T-helper 1 cell treated with Interleukin-12 subunit alpha and Interleukin-12 subunit beta and Interleukin-4 antibody, amounts not matched to agents 30 μg/mL and 1 μg/mL, for 36 hours (primary cell): ENCODE results near the gene AKAP7.
"Not testable (repeated sequence)": the region's sequence is repeated elsewhere in the genome, so short reads cannot be mapped to it uniquely, and the experiment has no call there.

Source experiments
- H3K27ac Mint-ChIP-seq: one replicate; pipeline ENCODE4 v1.8.0; 2021; ENCODE audit warnings: mild to moderate bottlenecking, mixed read lengths
- H3K27me3 Mint-ChIP-seq: one replicate; pipeline ENCODE4 v1.8.0; 2021; ENCODE audit warnings: low read depth, mixed read lengths
- H3K36me3 Mint-ChIP-seq: one replicate; pipeline ENCODE4 v1.8.0; 2021; ENCODE audit warnings: low read depth, mixed read lengths
- H3K4me1 Mint-ChIP-seq: one replicate; pipeline ENCODE4 v1.8.0; 2021; ENCODE audit warnings: low read depth, mixed read lengths
- H3K4me3 Mint-ChIP-seq: one replicate; pipeline ENCODE4 v1.8.0; 2021; ENCODE audit warnings: mild to moderate bottlenecking, moderate library complexity, mixed read lengths
- H3K9me3 Mint-ChIP-seq: one replicate; pipeline ENCODE4 v1.8.0; 2021; ENCODE audit warnings: mixed read lengths

Gene AKAP7

DNA sequence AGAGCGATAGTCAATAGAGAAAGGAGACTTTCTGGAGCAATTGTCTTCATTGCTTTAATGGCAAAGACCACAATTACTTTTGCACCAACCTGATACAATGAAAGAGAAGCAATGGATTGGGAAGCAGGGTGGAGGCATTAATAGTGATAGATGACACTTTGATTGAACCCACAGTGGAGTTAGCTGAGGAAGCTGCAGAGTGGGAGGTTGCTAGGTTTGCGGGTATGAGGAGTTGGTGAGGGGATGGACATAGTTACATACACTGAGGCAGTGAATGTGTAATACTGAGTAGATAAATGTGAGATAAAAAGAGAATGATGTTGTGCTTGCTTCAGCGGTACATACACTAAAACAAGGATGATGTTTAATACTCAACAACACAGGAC is 91.9 kb downstream of the AKAP7 start:
- Mint-ChIP-seq H3K36me3 (peaks cover 5% of the 10 kb centered on the region), H3K4me1 (peaks cover 4% of the 10 kb centered on the region), H3K9me3 (no peaks in the 10 kb centered on the region), H3K27me3 (no peaks in the 10 kb centered on the region), H3K4me3 (no peak overlapping the region), H3K27ac (no peak overlapping the region)

DNA sequence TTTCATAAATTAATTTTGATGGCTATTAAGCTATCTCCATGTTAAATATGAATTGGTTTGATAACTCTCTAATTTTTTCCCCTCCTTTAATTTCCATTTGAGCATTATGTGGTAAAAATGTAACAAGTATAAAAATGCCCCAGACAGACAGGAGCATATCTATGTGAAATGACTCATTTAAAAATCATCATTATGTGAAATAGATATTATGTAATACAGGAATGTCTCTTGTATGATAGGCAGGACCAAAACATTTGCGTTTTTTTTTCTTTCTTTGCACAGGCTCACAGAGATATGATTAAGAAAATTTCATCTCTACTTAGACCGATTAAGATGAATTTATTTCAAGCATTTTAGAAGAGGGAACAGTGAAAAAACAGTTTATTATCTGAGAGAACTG is 95.8 kb downstream of the AKAP7 start:
- H3K27me3 Mint-ChIP-seq, result no peaks in the 10 kb centered on the region
- H3K4me3 Mint-ChIP-seq, result no peak overlapping the region
- no peaks in the 10 kb centered on the region for H3K9me3 Mint-ChIP-seq
- H3K36me3 Mint-ChIP-seq, result peaks cover 5% of the 10 kb centered on the region
- H3K27ac Mint-ChIP-seq, result no peak overlapping the region
- H3K4me1 Mint-ChIP-seq, result no peaks in the 10 kb centered on the region

DNA sequence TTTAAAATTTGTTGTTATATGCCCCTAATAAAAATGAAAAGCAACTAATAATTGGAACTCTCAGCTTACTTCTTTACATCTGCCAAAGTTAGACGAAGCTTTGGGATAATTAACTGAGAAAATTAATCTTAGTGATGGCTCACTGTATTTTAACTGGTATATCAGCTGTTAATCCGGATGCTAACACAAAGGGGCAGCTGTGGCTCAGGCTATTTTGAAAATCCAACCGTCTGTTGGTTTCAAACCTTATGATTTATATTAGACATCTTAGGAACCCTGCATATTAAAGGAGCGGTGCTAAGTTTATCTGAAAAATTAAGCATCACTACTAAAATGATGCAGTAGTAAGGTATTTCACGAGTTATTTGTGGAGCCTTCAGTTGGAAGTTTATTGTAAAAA is 96.6 kb downstream of the AKAP7 start:
- Mint-ChIP-seq H3K4me3 (no peak overlapping the region), H3K27me3 (no peaks in the 10 kb centered on the region), H3K4me1 (no peaks in the 10 kb centered on the region), H3K27ac (no peak overlapping the region), H3K36me3 (peaks cover 5% of the 10 kb centered on the region), H3K9me3 (no peaks in the 10 kb centered on the region)

DNA sequence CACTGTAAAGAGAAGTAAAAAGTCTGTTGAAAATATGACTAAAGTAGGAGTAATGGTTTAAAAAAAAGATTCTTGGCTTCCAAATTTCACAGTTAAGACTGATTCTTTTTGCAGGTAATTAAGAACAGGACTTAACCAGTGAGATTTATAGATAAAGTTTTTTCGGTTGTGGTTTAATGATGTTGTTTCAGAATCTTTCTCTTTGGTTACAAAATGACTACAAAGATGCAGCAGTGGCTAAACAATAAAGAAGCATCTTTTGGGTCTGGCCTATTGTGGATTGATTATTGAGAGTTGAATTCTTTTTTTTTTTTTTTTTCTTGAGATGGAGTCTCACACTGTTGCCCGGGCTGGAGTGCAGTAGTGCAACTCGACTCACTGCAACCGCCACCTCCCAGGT is 109.7 kb downstream of the AKAP7 start:
- Mint-ChIP-seq H3K4me3 (no peak overlapping the region), H3K27me3 (no peaks in the 10 kb centered on the region), H3K9me3 (peaks cover 15% of the 10 kb centered on the region), H3K36me3 (peaks cover 8% of the 10 kb centered on the region), H3K27ac (no peak overlapping the region), H3K4me1 (peaks cover 6% of the 10 kb centered on the region)

DNA sequence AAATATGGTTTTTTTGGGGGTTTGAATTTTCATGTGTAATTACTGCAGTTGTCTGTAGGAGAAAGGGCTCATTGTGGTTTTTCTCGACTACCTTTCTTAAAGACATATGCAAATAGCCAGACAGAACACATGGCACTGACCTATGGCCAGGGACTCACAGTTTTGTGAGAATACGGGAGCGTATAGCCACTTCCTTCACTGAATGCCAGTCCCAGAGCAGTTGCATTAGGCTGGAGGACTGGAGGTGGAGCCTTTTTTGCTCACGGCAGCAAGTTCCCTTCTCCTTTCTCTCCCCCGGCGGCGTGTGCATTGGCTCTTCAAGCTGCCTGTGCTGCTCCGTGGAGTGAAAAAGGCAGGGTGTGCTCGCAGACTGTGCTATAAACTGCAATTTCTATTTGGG is 114.9 kb downstream of the AKAP7 start:
- no peaks in the 10 kb centered on the region for H3K9me3 Mint-ChIP-seq
- H3K27ac Mint-ChIP-seq, result no peak overlapping the region
- H3K27me3 Mint-ChIP-seq, result no peaks in the 10 kb centered on the region

DNA sequence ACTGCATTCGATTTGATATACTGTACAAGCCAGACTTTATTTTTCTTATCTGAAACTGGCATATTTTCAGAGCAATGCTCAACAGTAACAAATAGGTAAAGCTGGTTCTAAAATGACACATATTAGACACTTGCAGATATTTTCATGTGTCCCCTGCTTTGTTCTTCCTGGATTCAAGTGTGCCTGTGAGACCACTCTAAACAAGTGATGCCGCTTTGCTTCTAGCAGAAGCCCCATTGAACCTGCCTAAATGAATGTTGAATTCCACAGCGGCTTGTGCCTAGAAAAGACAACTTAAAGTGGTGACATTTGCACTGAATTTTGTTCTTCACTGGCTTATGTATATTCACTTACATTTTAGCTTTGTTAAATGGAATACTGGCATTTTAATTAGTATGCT is 115.7 kb downstream of the AKAP7 start:
- no peak overlapping the region for H3K4me3 Mint-ChIP-seq
- H3K9me3 Mint-ChIP-seq, result no peaks in the 10 kb centered on the region
- H3K4me1 Mint-ChIP-seq, result peaks cover 12% of the 10 kb centered on the region
- H3K36me3 Mint-ChIP-seq, result no peaks in the 10 kb centered on the region
- H3K27me3 Mint-ChIP-seq, result no peaks in the 10 kb centered on the region
- H3K27ac Mint-ChIP-seq, result no peak overlapping the region

More for the DNA sequence above, 114.9 kb downstream of the AKAP7 start:
- Mint-ChIP-seq H3K36me3 (peaks cover 2% of the 10 kb centered on the region), H3K4me1 (peaks cover 11% of the 10 kb centered on the region), H3K4me3 (no peak overlapping the region)

DNA sequence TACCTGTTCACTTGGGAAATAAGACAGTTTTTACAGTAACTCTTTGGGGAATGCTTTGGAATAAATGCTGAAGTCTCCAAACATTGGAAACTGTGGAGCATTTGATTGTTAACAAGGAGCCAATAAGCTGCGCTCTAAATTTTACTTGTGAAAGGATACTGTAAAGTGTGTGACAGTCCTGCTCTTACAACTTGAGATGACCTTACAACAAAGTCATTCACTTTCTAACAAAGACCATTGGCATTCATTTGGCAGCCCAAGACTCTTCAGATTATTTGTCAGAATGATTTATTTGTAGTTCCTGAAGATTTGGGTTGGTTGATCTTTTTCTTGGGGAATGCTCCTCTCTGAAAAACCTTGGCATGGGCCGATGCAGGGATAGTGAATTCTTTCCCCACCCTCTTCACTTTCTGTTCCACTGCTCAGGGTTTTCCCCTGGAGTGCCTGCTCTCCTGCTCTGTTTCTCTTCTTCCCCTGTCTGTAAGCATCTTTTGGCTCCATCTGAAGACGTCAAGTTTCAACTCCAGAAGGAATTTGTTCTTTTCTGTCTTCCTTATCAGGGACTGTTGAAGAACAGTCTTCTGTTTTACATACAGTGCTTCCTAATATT is 116.4 kb downstream of the AKAP7 start:
- H3K4me1 Mint-ChIP-seq, result peaks cover 12% of the 10 kb centered on the region
- no peak overlapping the region for H3K4me3 Mint-ChIP-seq
- H3K27ac Mint-ChIP-seq, result no peak overlapping the region
- H3K27me3 Mint-ChIP-seq, result no peaks in the 10 kb centered on the region
- no peaks in the 10 kb centered on the region for H3K36me3 Mint-ChIP-seq
- H3K9me3 Mint-ChIP-seq, result no peaks in the 10 kb centered on the region

DNA sequence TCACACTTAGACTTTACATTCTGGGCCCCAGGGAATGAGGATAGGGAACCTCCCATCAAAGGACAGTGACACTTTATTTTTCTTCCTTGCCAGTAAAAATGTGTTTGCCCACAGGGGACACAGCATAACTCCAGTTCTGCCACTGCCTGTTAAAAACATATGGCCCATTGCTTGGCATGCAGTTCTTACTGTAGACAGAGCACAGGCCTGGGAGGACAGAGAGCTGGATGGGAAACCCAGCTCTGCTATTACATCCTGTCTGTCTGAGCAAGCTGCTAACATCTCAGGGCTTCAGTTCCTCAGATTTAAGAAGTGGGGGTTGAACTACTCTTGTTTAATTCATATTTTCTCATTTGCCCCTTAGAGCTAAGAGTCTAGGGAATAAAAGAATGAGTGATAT is 120.2 kb downstream of the AKAP7 start:
- H3K36me3 Mint-ChIP-seq, result peaks cover 6% of the 10 kb centered on the region
- H3K27me3 Mint-ChIP-seq, result no peaks in the 10 kb centered on the region
- peaks cover 5% of the 10 kb centered on the region for H3K4me1 Mint-ChIP-seq
- no peaks in the 10 kb centered on the region for H3K9me3 Mint-ChIP-seq
- H3K4me3 Mint-ChIP-seq, result no peak overlapping the region
- H3K27ac Mint-ChIP-seq, result no peak overlapping the region

DNA sequence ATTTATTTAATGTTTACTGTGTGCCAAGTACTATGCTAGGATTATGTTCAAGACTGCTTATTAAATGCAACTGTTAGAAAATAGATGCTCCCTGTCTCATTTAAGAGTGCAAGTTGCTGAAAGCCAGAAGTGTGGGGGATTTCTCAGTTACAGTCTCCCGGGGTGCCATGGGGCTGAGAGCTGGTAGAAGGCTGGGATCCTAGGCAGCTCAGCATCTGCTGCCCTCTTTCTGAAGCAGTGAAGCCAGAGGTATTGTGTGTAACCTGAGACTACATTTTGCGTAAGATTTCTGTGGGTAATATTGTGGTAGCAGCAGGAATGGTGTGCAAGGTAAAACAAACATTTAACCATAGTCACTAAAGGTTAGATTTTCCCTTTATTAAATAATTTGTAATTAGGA is 120.6 kb downstream of the AKAP7 start:
- Mint-ChIP-seq H3K36me3 (peaks cover 7% of the 10 kb centered on the region), H3K27me3 (no peaks in the 10 kb centered on the region), H3K9me3 (no peaks in the 10 kb centered on the region), H3K4me3 (no peak overlapping the region), H3K4me1 (peaks cover 2% of the 10 kb centered on the region), H3K27ac (no peak overlapping the region)

DNA sequence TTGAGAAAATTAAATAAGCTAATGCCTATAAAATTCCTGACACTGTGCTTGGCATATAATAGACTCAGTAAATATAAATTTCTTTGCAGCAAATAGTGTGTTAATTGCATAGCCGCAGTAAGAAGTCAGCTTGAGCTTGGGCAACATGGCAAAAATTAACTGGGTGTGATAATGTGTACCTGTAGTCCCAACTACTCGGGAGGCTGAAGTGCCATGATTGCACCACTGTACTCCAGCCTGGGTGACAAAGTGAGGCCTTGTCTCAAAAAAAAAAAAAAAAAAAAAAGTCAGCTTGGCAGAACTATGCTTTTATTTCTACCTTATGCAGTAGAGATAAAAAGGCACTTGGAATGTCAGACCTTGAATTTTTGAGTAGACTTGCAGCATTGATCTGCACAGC is 121.8 kb downstream of the AKAP7 start:
- Mint-ChIP-seq H3K4me3 (no peak overlapping the region), H3K9me3 (peaks cover 4% of the 10 kb centered on the region), H3K27ac (no peak overlapping the region), H3K36me3 (peaks cover 9% of the 10 kb centered on the region), H3K27me3 (no peaks in the 10 kb centered on the region), H3K4me1 (peaks cover 2% of the 10 kb centered on the region)

DNA sequence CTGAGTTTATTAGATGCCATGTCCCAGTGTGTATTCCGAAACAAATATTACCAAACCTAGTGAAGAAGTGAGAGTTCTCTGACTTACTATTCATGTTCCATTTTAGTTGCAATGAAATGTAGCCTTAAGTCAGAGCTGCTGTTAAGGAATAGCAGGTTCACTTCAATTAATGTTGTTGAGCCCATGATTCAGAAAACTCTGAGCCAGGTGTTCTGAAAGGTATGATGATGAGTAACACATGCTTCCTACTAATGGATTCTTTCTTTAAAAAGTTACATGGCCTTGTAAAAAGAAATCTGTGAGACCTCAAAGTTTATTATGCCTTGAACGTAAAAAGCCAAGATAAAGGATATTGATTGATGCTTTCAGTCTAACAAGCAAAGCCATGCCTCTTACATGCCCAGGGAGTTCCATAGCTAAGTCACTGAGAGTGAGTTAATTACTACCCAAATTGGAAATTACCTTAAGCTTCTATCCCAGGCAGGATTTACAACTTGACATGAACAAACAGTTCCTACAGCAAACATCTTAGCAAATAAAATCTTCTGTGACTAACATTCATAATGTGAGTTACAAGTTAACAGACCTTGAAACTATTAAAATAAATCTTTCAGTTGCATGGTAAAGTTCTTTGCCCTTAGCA is 122.9 kb downstream of the AKAP7 start:
- H3K36me3 Mint-ChIP-seq, result peaks cover 9% of the 10 kb centered on the region
- peaks cover 2% of the 10 kb centered on the region for H3K4me1 Mint-ChIP-seq
- H3K9me3 Mint-ChIP-seq, result peaks cover 4% of the 10 kb centered on the region
- H3K4me3 Mint-ChIP-seq, result no peak overlapping the region
- H3K27me3 Mint-ChIP-seq, result no peaks in the 10 kb centered on the region
- no peak overlapping the region for H3K27ac Mint-ChIP-seq

DNA sequence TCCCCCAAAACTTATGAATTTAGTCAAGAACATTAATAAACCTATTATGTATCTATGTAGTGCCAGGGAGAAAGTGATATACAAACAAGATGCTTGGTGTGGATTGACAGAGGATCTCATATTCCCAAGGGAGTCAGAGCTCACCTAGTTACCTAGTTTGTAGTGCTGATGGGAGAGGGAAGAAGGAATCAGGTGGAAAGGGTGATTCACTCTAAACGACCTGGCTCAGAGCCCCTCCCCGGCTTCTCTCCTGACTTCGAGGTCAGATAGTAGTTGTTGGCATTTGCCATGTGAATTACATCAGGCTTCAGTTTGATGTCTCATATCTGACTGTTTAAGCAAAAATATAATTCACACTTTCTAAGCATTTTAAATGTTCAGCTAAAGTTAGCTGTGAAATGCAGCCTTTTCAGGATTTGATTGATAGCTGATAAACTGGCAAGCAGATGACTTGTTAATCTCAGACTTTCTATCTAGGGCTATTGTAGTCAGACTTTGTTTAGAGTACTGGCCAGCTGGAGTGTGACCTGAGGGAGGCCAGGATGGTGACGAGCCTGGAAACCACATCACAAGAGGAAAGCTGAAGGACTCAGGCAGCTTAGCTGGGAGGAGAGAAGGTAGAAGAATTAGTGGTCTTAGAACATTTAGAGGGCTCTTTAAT is 123.7 kb downstream of the AKAP7 start:
- H3K9me3 Mint-ChIP-seq, result peaks cover 4% of the 10 kb centered on the region
- H3K4me3 Mint-ChIP-seq, result no peak overlapping the region
- H3K27me3 Mint-ChIP-seq, result no peaks in the 10 kb centered on the region
- peaks cover 2% of the 10 kb centered on the region for H3K4me1 Mint-ChIP-seq
- peaks cover 9% of the 10 kb centered on the region for H3K36me3 Mint-ChIP-seq
- no peak overlapping the region for H3K27ac Mint-ChIP-seq

DNA sequence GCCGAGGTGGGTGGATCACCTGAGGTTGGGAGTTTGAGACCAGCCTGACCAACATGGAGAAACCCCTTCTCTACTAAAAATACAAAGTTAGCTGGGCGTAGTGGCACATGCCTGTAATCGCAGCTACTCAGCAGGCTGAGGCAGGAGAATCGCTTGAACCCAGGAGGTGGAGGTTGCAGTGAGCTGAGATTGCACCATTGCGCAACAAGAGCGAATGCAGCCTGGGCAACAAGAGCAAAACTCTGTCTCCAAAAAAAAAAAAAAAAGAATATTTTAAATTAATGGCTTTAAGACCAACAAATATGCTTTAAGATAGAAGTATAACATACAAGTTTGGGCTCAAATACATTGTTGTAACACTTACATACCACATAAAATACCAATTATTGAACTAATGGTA is 125.7 kb downstream of the AKAP7 start:
- not testable (repeated sequence) for H3K9me3 Mint-ChIP-seq, H3K4me1 Mint-ChIP-seq, H3K27me3 Mint-ChIP-seq, H3K27ac Mint-ChIP-seq, H3K4me3 Mint-ChIP-seq, H3K36me3 Mint-ChIP-seq

DNA sequence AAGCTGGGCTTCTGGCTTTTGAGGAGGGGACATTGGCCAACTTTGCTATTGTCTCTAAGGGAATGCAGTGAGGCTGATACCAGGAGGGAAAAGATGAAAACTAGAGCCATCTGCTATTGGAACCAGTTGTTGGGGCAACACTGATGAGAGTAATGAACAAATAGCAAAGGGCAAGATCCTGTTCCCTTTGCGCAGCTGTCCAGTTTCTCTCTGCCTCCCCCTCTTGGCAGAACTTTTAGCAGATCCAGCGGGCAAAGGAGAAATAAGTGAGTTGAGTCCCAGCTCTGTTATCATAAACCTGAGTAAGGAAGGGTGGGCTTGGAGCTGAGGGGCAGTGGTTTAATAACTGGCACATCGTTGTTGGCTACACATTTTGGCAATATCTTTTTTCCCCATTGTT is 126.8 kb downstream of the AKAP7 start:
- Mint-ChIP-seq H3K36me3 (peaks cover 9% of the 10 kb centered on the region), H3K4me3 (no peak overlapping the region), H3K27ac (no peak overlapping the region), H3K9me3 (peaks cover 4% of the 10 kb centered on the region), H3K4me1 (no peaks in the 10 kb centered on the region), H3K27me3 (no peaks in the 10 kb centered on the region)

DNA sequence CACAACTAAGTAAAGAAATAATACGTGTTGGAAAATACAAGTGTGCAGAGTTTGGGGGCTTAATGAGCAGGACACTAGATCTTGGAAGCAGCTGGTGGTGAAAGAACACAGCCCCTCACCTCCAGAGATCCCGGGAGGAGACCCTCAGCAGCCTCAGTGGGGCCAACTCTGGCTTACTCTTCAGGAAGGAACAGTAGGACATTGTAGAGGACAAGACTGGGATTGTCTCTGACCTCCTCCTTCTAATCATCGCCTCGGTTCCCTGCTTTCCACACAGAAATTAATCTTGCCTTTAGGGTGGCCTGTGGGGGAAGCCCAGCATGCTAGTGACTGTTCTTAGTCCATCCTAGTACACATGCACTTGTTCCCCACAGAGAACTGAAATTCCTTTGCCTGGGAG is 130.7 kb downstream of the AKAP7 start:
- Mint-ChIP-seq H3K9me3 (peaks cover 9% of the 10 kb centered on the region), H3K4me3 (no peak overlapping the region), H3K27me3 (no peaks in the 10 kb centered on the region), H3K36me3 (peaks cover 2% of the 10 kb centered on the region), H3K27ac (no peak overlapping the region), H3K4me1 (no peaks in the 10 kb centered on the region)
